Bladder microvascular endothelial cell (primary cell): Measurements from ENCODE around the gene ATOH8. TPM values are rescaled to one million over a fixed set of nuclear protein-coding genes. Genes with fewer than 3 reads are reported as not detected.

ENCODE experiments used
- total RNA-seq: library from RNA; depleted of rRNA; stranded (reverse); fragments of >200 nt; gene quantifications from 2 replicates; pipeline ENCODE4 v1.2.3, GENCODE V29; 2014

The ATOH8 gene, protein sequence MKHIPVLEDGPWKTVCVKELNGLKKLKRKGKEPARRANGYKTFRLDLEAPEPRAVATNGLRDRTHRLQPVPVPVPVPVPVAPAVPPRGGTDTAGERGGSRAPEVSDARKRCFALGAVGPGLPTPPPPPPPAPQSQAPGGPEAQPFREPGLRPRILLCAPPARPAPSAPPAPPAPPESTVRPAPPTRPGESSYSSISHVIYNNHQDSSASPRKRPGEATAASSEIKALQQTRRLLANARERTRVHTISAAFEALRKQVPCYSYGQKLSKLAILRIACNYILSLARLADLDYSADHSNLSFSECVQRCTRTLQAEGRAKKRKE
- total RNA-seq, result 25.1 and 31.7 TPM in 2 replicates

GRCh38 chr2:85753525-85754312, at the start of gene ATOH8:
ATOH8 (plus strand) TSS chr2:85753991; CDS start chr2:85754190, 199 bp downstream.

Other genes starting within 250 kb of the ATOH8 start
- 37.7 and 139 TPM in 2 replicates for gene MAT2A, start 214.8 kb upstream of the ATOH8 start, total RNA-seq
- 21.2 and 57.1 TPM in 2 replicates for gene GGCX, start 192.5 kb upstream of the ATOH8 start, total RNA-seq
- 6.2 and 10.1 TPM in 2 replicates for gene VAMP8, start 176.4 kb upstream of the ATOH8 start, total RNA-seq
- gene VAMP5, start 169.6 kb upstream of the ATOH8 start, total RNA-seq, result 85.5 and 129 TPM in 2 replicates
- 174 and 204 TPM in 2 replicates for gene RNF181, start 158.2 kb upstream of the ATOH8 start, total RNA-seq
- 2.4 and 9.8 TPM in 2 replicates for gene TMEM150A, start 151.3 kb upstream of the ATOH8 start, total RNA-seq
- gene C2orf68, start 141.9 kb upstream of the ATOH8 start, total RNA-seq, result 14.2 and 17.4 TPM in 2 replicates
- gene USP39, start 137.8 kb upstream of the ATOH8 start, total RNA-seq, result 32.4 and 38.7 TPM in 2 replicates
- gene SFTPB, start 85.8 kb upstream of the ATOH8 start, total RNA-seq, result not detected in 2 replicates
- gene GNLY, start 59.6 kb upstream of the ATOH8 start, total RNA-seq, result not detected in 2 replicates
- gene ST3GAL5, start 135.0 kb downstream of the ATOH8 start, total RNA-seq, result 4.4 and 9.2 TPM in 2 replicates